Loucy (cell line): ENCODE measurements around the gene ZNF292.
"Not testable (repeated sequence)": the region's sequence is repeated elsewhere in the genome, so short reads cannot be mapped to it uniquely, and the experiment has no call there.

ENCODE experiments used
- H2AFZ ChIP-seq: fragments of 200-600 bp; sonication (generic); 2 replicates; pipeline ENCODE4 v1.6.0; 2016; ENCODE audit warnings: antibody characterized with exemption, mild to moderate bottlenecking, low read length, moderate library complexity
- H3F3A ChIP-seq: fragments of 200-600 bp; 2 replicates; pipeline ENCODE4 v1.6.0; 2016; ENCODE audit warnings: antibody characterized with exemption, low read depth, mild to moderate bottlenecking
- H3K27me3 ChIP-seq: fragments of 200-600 bp; sonication (generic); 2 replicates; pipeline ENCODE4 v1.6.1; 2014; ENCODE audit warnings: low read length, mild to moderate bottlenecking; ENCODE audit not compliant: insufficient read depth, poor library complexity, severe bottlenecking
- H3K36me3 ChIP-seq: fragments of 200-600 bp; sonication (generic); 2 replicates; pipeline ENCODE4 v1.6.1; 2016; ENCODE audit warnings: low read length; ENCODE audit not compliant: insufficient read depth
- H3K4me1 ChIP-seq: fragments of 200-600 bp; sonication (generic); 2 replicates; pipeline ENCODE4 v1.5.1; 2014; ENCODE audit warnings: low read length, mild to moderate bottlenecking; ENCODE audit not compliant: insufficient read depth, poor library complexity, severe bottlenecking
- H3K4me2 ChIP-seq: fragments of 200-600 bp; sonication (generic); 2 replicates; pipeline ENCODE4 v1.6.0; 2014; ENCODE audit warnings: antibody characterized with exemption, low read length, low read depth, mild to moderate bottlenecking; ENCODE audit not compliant: poor library complexity, severe bottlenecking
- H3K4me3 ChIP-seq: fragments of 200-600 bp; sonication (generic); 2 replicates; pipeline ENCODE4 v1.5.1; 2014; ENCODE audit warnings: low read length, mild to moderate bottlenecking, mixed read lengths; ENCODE audit not compliant: poor library complexity, severe bottlenecking
- H3K79me2 ChIP-seq: fragments of 200-600 bp; sonication (generic); 2 replicates; pipeline ENCODE4 v1.6.1; 2014; ENCODE audit warnings: low read length; ENCODE audit not compliant: insufficient read depth
- H3K9ac ChIP-seq: fragments of 200-600 bp; sonication (generic); 2 replicates; pipeline ENCODE4 v1.6.0; 2014; ENCODE audit warnings: mild to moderate bottlenecking, low read depth, low read length, moderate library complexity; ENCODE audit not compliant: poor library complexity, severe bottlenecking
- H3K9me2 ChIP-seq: fragments of 200-600 bp; sonication (generic); replicated peaks from 2 replicates; pipeline ENCODE4 v1.6.1; 2016; ENCODE audit warnings: low read depth, low read length, mixed read lengths
- H3K9me3 ChIP-seq: fragments of 200-600 bp; sonication (generic); 2 replicates; pipeline ENCODE4 v1.6.1; 2014; ENCODE audit warnings: mild to moderate bottlenecking, antibody characterized with exemption, low read length, low read depth; ENCODE audit not compliant: insufficient read depth
- H4K20me1 ChIP-seq: fragments of 200-600 bp; sonication (generic); 2 replicates; pipeline ENCODE4 v1.6.0; 2014; ENCODE audit warnings: antibody characterized with exemption, low read length, mild to moderate bottlenecking; ENCODE audit not compliant: insufficient read depth, poor library complexity, severe bottlenecking
- CTCF ChIP-seq: fragments of 200-600 bp; sonication (generic); conservative IDR thresholded peaks from 2 replicates; pipeline ENCODE4 v1.5.1; 2014; ENCODE audit warnings: mild to moderate bottlenecking, antibody characterized with exemption, low read length
- EZH2phosphoT487 ChIP-seq: fragments of 200-600 bp; IDR thresholded peaks from 2 replicates; pipeline ENCODE4 v1.6.1; 2018; ENCODE audit warnings: antibody characterized with exemption, mild to moderate bottlenecking, moderate library complexity, borderline replicate concordance

ZNF292 gene

DNA sequence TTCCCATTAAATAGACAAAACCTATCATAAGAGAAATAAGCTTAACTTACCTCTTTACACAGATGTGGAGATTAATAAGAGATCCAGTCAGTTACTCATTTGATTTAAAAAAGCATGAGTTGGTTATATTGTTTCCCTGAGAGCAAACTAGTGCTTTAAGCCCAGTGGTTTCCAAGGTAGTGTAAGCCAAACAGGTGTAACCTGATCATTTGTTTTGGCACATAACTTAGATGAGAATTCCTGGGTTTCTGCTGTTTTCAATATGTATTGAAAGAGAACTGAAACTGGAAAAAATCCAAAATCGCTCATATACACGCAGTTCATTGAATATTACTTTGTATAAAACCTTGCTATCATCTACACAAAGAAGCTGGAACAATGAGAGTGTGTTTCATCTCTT, 136.5 kb downstream of the ZNF292 start:
- Histone ChIP-seq H3K9me3 (no peaks in the 10 kb centered on the region), H3K4me2 (no peak overlapping the region)

GRCh38 chr6:87293526-87293925, 138.2 kb downstream of the ZNF292 start:
- Histone ChIP-seq H3F3A (no peaks in the 10 kb centered on the region), H4K20me1 (no peaks in the 10 kb centered on the region), H3K9me3 (no peaks in the 10 kb centered on the region), H3K4me3 (no peak overlapping the region), H3K9me2 (no peaks in the 10 kb centered on the region), H3K36me3 (no peaks in the 10 kb centered on the region), H2AFZ (no peak overlapping the region), H3K4me1 (no peaks in the 10 kb centered on the region), H3K4me2 (no peak overlapping the region), H3K79me2 (no peaks in the 10 kb centered on the region), H3K27me3 (no peaks in the 10 kb centered on the region), H3K9ac (no peak overlapping the region)
- TF ChIP-seq EZH2phosphoT487 (no peak), CTCF (no peak)

More for the DNA sequence above, 136.5 kb downstream of the ZNF292 start:
- H3K9me2 ChIP-seq: no peaks in the 10 kb centered on the region
- no peaks in the 10 kb centered on the region for H3K79me2 ChIP-seq
- H3K4me1 ChIP-seq: no peaks in the 10 kb centered on the region
- no peak overlapping the region for H3K9ac ChIP-seq
- no peak overlapping the region for H2AFZ ChIP-seq
- H3K27me3 ChIP-seq: no peaks in the 10 kb centered on the region
- no peaks in the 10 kb centered on the region for H4K20me1 ChIP-seq
- H3F3A ChIP-seq: no peaks in the 10 kb centered on the region
- no peak for TF ChIP-seq CTCF
- TF ChIP-seq EZH2phosphoT487: no peak
- no peak overlapping the region for H3K4me3 ChIP-seq
- no peaks in the 10 kb centered on the region for H3K36me3 ChIP-seq

- H3K4me2 ChIP-seq: no peak overlapping the region
- H3K9me2 ChIP-seq: no peaks in the 10 kb centered on the region
Measured at GRCh38 chr6:87297119-87297518, 141.8 kb downstream of the ZNF292 start.

DNA sequence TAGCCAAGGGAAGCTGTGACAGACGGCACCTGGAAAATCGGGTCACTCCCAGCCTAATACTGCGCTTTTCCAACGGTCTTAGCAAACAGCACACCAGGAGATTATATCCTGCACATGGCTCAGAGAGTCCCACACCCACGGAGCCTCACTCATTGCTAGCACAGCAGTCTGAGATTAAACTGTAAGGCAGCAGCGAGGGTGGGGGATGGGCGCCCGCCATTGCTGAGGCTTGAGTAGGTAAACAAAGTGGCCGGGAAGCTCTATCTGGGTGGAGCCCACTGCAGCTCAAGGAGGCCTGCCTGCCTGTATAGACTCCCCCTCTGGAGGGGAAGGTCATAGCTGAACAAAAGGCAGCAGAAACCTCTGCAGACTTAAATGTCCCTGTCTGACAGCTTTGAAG, 145.9 kb downstream of the ZNF292 start:
- not testable (repeated sequence) for H3K4me1 ChIP-seq, H3K9ac ChIP-seq, H2AFZ ChIP-seq, H3F3A ChIP-seq, H3K79me2 ChIP-seq, H3K9me3 ChIP-seq, H3K4me3 ChIP-seq, H4K20me1 ChIP-seq, H3K4me2 ChIP-seq, H3K36me3 ChIP-seq, H3K9me2 ChIP-seq, H3K27me3 ChIP-seq

More at GRCh38 chr6:87297119-87297518, 141.8 kb downstream of the ZNF292 start:
- no peak overlapping the region for H3K4me3 ChIP-seq
- H3K27me3 ChIP-seq: no peaks in the 10 kb centered on the region
- TF ChIP-seq CTCF (no peak), EZH2phosphoT487 (no peak)
- H3K4me1 ChIP-seq: no peaks in the 10 kb centered on the region
- no peaks in the 10 kb centered on the region for H3K9me3 ChIP-seq
- no peaks in the 10 kb centered on the region for H3K79me2 ChIP-seq
- H2AFZ ChIP-seq: no peak overlapping the region
- H3K9ac ChIP-seq: no peak overlapping the region
- H4K20me1 ChIP-seq: no peaks in the 10 kb centered on the region
- H3K36me3 ChIP-seq: no peaks in the 10 kb centered on the region
- no peaks in the 10 kb centered on the region for H3F3A ChIP-seq
